ENCODE results near the gene TCF7L2.

Gene TCF7L2

GRCh38 chr10:112907893-112908292 is 42.2 kb upstream of the TCF7L2 start:
- Histone ChIP-seq H3K36me3 (ENCODE audit: control insufficient read depth in 1 of 2, insufficient read depth in 2 of 2, low read length in 2 of 2) (no peaks in the 10 kb centered on the region), H3K4me1 (ENCODE audit: control insufficient read depth in 1 of 2, insufficient read depth in 2 of 2, low read length in 2 of 2) (no peaks in the 10 kb centered on the region), H3K79me1 (ENCODE audit: low read length) (no peaks in the 10 kb centered on the region), H2AK5ac (ENCODE audit: low read length) (no peak overlapping the region), H3K23ac (ENCODE audit: low read length) (no peak overlapping the region), H4K8ac (ENCODE audit: low read depth, low read length) (no peak overlapping the region), H2BK5ac (ENCODE audit: low read depth, low read length, poor library complexity) (no peak overlapping the region), H2AFZ (ENCODE audit: insufficient read depth, low read length, poor library complexity) (no peak overlapping the region), H3K4me3 (ENCODE audit: low read depth, low read length) (no peak overlapping the region), H3K27me3 (ENCODE audit: insufficient read depth, low read length) (no peaks in the 10 kb centered on the region), H2BK120ac (ENCODE audit: insufficient read depth, low read length, poor library complexity) (no peak overlapping the region), H3K27ac (ENCODE audit: low read depth, low read length) (no peak overlapping the region), H3K18ac (ENCODE audit: low read length) (no peak overlapping the region), H4K12ac (ENCODE audit: low read depth, low read length) (no peak overlapping the region), H3K9ac (ENCODE audit: low read length) (no peak overlapping the region), H4K91ac (ENCODE audit: low read depth, low read length) (no peak overlapping the region), H3K14ac (ENCODE audit: low read length) (no peak overlapping the region), H3K4me2 (ENCODE audit: low read length) (no peak overlapping the region), H3K9me3 (ENCODE audit: insufficient read depth, low read depth, low read length) (no peaks in the 10 kb centered on the region), H2BK12ac (ENCODE audit: low read length) (no peak overlapping the region), H3K4ac (ENCODE audit: low read depth, low read length) (no peak overlapping the region), H3K79me2 (ENCODE audit: control insufficient read depth, insufficient read depth, low read length, poor library complexity) (no peaks in the 10 kb centered on the region)
- DNase-seq = no peak
- no CpG with 5 or more reads among the region's 6 CpGs for WGBS (ENCODE audit: extremely low coverage, insufficient coverage, insufficient read length)

GRCh38 chr10:112911206-112911605 is 38.8 kb upstream of the TCF7L2 start:
- Histone ChIP-seq H2BK120ac (ENCODE audit: insufficient read depth, low read length, poor library complexity) (no peak overlapping the region), H4K12ac (ENCODE audit: low read depth, low read length) (no peak overlapping the region), H3K36me3 (ENCODE audit: control insufficient read depth in 1 of 2, insufficient read depth in 2 of 2, low read length in 2 of 2) (no peaks in the 10 kb centered on the region), H3K79me1 (ENCODE audit: low read length) (no peaks in the 10 kb centered on the region), H2AFZ (ENCODE audit: insufficient read depth, low read length, poor library complexity) (no peak overlapping the region), H3K79me2 (ENCODE audit: control insufficient read depth, insufficient read depth, low read length, poor library complexity) (no peaks in the 10 kb centered on the region), H2BK12ac (ENCODE audit: low read length) (no peak overlapping the region), H3K4me3 (ENCODE audit: low read depth, low read length) (no peak overlapping the region), H2BK5ac (ENCODE audit: low read depth, low read length, poor library complexity) (no peak overlapping the region), H2AK5ac (ENCODE audit: low read length) (no peak overlapping the region), H3K4ac (ENCODE audit: low read depth, low read length) (no peak overlapping the region), H4K8ac (ENCODE audit: low read depth, low read length) (no peak overlapping the region), H3K18ac (ENCODE audit: low read length) (no peak overlapping the region), H3K9me3 (ENCODE audit: insufficient read depth, low read depth, low read length) (no peaks in the 10 kb centered on the region), H3K14ac (ENCODE audit: low read length) (no peak overlapping the region), H3K23ac (ENCODE audit: low read length) (no peak overlapping the region), H3K4me1 (ENCODE audit: control insufficient read depth in 1 of 2, insufficient read depth in 2 of 2, low read length in 2 of 2) (peaks cover 0 to 3% of the 10 kb centered on the region in 2 experiments), H3K27me3 (ENCODE audit: insufficient read depth, low read length) (no peaks in the 10 kb centered on the region), H3K27ac (ENCODE audit: low read depth, low read length) (no peak overlapping the region), H3K4me2 (ENCODE audit: low read length) (no peak overlapping the region), H3K9ac (ENCODE audit: low read length) (no peak overlapping the region), H4K91ac (ENCODE audit: low read depth, low read length) (no peak overlapping the region)
- no peak for DNase-seq
- whole genome bisulfite sequencing (ENCODE audit: extremely low coverage, insufficient coverage, insufficient read length) = no CpG with 5 or more reads among the region's 2 CpGs

DNA sequence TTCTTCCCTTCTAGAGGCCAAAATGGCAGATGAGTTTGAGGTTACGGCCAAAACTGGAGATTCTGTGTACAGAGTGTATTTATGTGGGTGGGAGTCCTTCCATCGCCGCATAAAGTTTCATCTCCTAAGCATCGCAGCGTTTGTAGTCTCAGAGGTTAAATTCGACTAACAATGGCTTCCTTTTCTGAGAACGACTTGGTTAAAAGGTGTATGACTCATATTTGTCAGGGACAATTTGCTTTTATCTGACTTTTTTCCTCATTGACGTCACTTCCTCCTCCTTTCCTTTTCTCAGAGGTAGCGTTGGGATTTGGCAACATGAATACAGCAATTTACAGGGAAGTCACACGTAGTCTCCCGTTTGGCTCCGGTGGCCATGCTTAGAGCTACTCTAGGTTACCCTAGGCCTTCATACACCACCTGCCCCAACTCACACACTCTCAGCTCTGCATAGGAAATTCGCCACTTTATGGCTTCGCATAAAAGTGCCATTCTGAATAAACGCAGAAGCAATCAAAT is 37.6 kb upstream of the TCF7L2 start:
- Histone ChIP-seq H2BK12ac (ENCODE audit: low read length) (no peak overlapping the region), H3K4me3 (ENCODE audit: low read depth, low read length) (no peak overlapping the region)
- no CpG with 5 or more reads among the region's 15 CpGs for WGBS (ENCODE audit: extremely low coverage, insufficient coverage, insufficient read length)

GRCh38 chr10:112913255-112913654 is 36.8 kb upstream of the TCF7L2 start:
- no peak overlapping the region for H4K12ac ChIP-seq (ENCODE audit: low read depth, low read length)
- H3K4me2 ChIP-seq (ENCODE audit: low read length) = no peak overlapping the region
- H4K8ac ChIP-seq (ENCODE audit: low read depth, low read length) = no peak overlapping the region
- no peak overlapping the region for H4K91ac ChIP-seq (ENCODE audit: low read depth, low read length)
- no peaks in the 10 kb centered on the region for H3K27me3 ChIP-seq (ENCODE audit: insufficient read depth, low read length)
- no peak overlapping the region for H3K4ac ChIP-seq (ENCODE audit: low read depth, low read length)
- H3K23ac ChIP-seq (ENCODE audit: low read length) = no peak overlapping the region
- H3K14ac ChIP-seq (ENCODE audit: low read length) = no peak overlapping the region
- H2AFZ ChIP-seq (ENCODE audit: insufficient read depth, low read length, poor library complexity) = no peak overlapping the region
- no peak for DNase-seq
- no peak overlapping the region for H2BK12ac ChIP-seq (ENCODE audit: low read length)
- H3K36me3 ChIP-seq (ENCODE audit: control insufficient read depth in 1 of 2, insufficient read depth in 2 of 2, low read length in 2 of 2) = no peaks in the 10 kb centered on the region
- no peaks in the 10 kb centered on the region for H3K9me3 ChIP-seq (ENCODE audit: insufficient read depth, low read depth, low read length)
- H3K4me1 ChIP-seq (ENCODE audit: control insufficient read depth in 1 of 2, insufficient read depth in 2 of 2, low read length in 2 of 2) = peaks cover 0 to 3% of the 10 kb centered on the region in 2 experiments
- H3K79me1 ChIP-seq (ENCODE audit: low read length) = no peaks in the 10 kb centered on the region
- H3K27ac ChIP-seq (ENCODE audit: low read depth, low read length) = no peak overlapping the region
- no peak overlapping the region for H3K9ac ChIP-seq (ENCODE audit: low read length)
- H2AK5ac ChIP-seq (ENCODE audit: low read length) = no peak overlapping the region
- H2BK120ac ChIP-seq (ENCODE audit: insufficient read depth, low read length, poor library complexity) = no peak overlapping the region
- H3K18ac ChIP-seq (ENCODE audit: low read length) = no peak overlapping the region
- no peak overlapping the region for H3K4me3 ChIP-seq (ENCODE audit: low read depth, low read length)
- H2BK5ac ChIP-seq (ENCODE audit: low read depth, low read length, poor library complexity) = no peak overlapping the region
- WGBS (ENCODE audit: extremely low coverage, insufficient coverage, insufficient read length) = no CpG with 5 or more reads among the region's 1 CpG
- H3K79me2 ChIP-seq (ENCODE audit: control insufficient read depth, insufficient read depth, low read length, poor library complexity) = no peaks in the 10 kb centered on the region

More for the DNA sequence above, 37.6 kb upstream of the TCF7L2 start:
- Histone ChIP-seq H3K4ac (ENCODE audit: low read depth, low read length) (no peak overlapping the region), H2BK120ac (ENCODE audit: insufficient read depth, low read length, poor library complexity) (no peak overlapping the region), H3K14ac (ENCODE audit: low read length) (no peak overlapping the region), H3K18ac (ENCODE audit: low read length) (no peak overlapping the region), H2BK5ac (ENCODE audit: low read depth, low read length, poor library complexity) (no peak overlapping the region), H3K9me3 (ENCODE audit: insufficient read depth, low read depth, low read length) (no peaks in the 10 kb centered on the region), H4K8ac (ENCODE audit: low read depth, low read length) (no peak overlapping the region), H2AFZ (ENCODE audit: insufficient read depth, low read length, poor library complexity) (no peak overlapping the region), H3K23ac (ENCODE audit: low read length) (no peak overlapping the region), H3K27me3 (ENCODE audit: insufficient read depth, low read length) (no peaks in the 10 kb centered on the region), H3K4me1 (ENCODE audit: control insufficient read depth in 1 of 2, insufficient read depth in 2 of 2, low read length in 2 of 2) (peaks cover 0 to 3% of the 10 kb centered on the region in 2 experiments), H3K27ac (ENCODE audit: low read depth, low read length) (no peak overlapping the region), H3K79me1 (ENCODE audit: low read length) (no peaks in the 10 kb centered on the region), H3K36me3 (ENCODE audit: control insufficient read depth in 1 of 2, insufficient read depth in 2 of 2, low read length in 2 of 2) (no peaks in the 10 kb centered on the region), H4K91ac (ENCODE audit: low read depth, low read length) (no peak overlapping the region), H3K9ac (ENCODE audit: low read length) (no peak overlapping the region), H4K12ac (ENCODE audit: low read depth, low read length) (no peak overlapping the region), H2AK5ac (ENCODE audit: low read length) (no peak overlapping the region), H3K79me2 (ENCODE audit: control insufficient read depth, insufficient read depth, low read length, poor library complexity) (no peaks in the 10 kb centered on the region), H3K4me2 (ENCODE audit: low read length) (no peak overlapping the region)
- peak in 1 of 2 donors; percentile 22 for DNase-seq
